Left lobe of liver (tissue), 2 donors: Measurements from ENCODE around the gene TAOK3. TPM values are rescaled to one million over a fixed set of nuclear protein-coding genes. Genes with fewer than 3 reads are reported as not detected.

Experiments used
- ATAC-seq: fragments of 200-7000 bp; cut with Tn5 transposase; one replicate; pipeline ENCODE4 v1.9.1; 2020; ENCODE audit warnings: mild to moderate bottlenecking, moderate library complexity
- DNase-seq: peaks from one replicate; pipeline ENCODE4 v3.0.0-alpha.2; 2020; ENCODE audit warnings: low spot score
- total RNA-seq: library from RNA; stranded (reverse); gene quantifications from one replicate; pipeline ENCODE4 v1.2.1, GENCODE V29; 2021
- donor health status: DM: no; HTN: no; CAD: no; lungs with moderate emphysema.
- donor health status: DM: no; HTN: yes; CAD: no.

TAOK3 gene
- total RNA-seq, 1 donor from 2014 or later, result 15.5 TPM

GRCh38 chr12:118103201-118103600, 269.5 kb downstream of the TAOK3 start:
- ATAC-seq, result no peak
- DNase-seq, result no peak

- no peak for ATAC-seq
- DNase-seq, result no peak
These were observed 270.1 kb downstream of the TAOK3 start for GRCh38 chr12:118102609-118103008.

- ATAC-seq (no peak), DNase-seq (no peak)
These were observed 270.6 kb downstream of the TAOK3 start for GRCh38 chr12:118102070-118102469.

GRCh38 chr12:118101051-118101450, 271.7 kb downstream of the TAOK3 start:
- DNase-seq (no peak), ATAC-seq (no peak)

Other genes with a start within 250 kb of the TAOK3 start
- gene PEBP1, start 236.8 kb downstream of the TAOK3 start, total RNA-seq, result 662 TPM
- 10.8 TPM for gene SUDS3, start 3.6 kb upstream of the TAOK3 start, total RNA-seq